H9 (cell line): ENCODE data around the gene SPATA31E1. TPM values are rescaled to one million over a fixed set of nuclear protein-coding genes. Genes with fewer than 3 reads are reported as not detected.
"Not testable (repeated sequence)": the region's sequence is repeated elsewhere in the genome, so short reads cannot be mapped to it uniquely, and the experiment has no call there.

Experiments
- DNase-seq: peaks from one replicate; pipeline ENCODE4 v3.0.0-alpha.2; 2017
- H2AFZ ChIP-seq: one replicate; pipeline ENCODE4 v1.6.1; 2013; ENCODE audit warnings: mild to moderate bottlenecking, low read length, control low read depth, moderate library complexity
- H2AK5ac ChIP-seq: 2 replicates; pipeline ENCODE4 v1.6.1; 2013; ENCODE audit warnings: low read length, control low read depth, mixed read lengths; ENCODE audit not compliant: insufficient read length
- H2BK120ac ChIP-seq: one replicate; pipeline ENCODE4 v1.6.1; 2013; ENCODE audit warnings: low read depth, mild to moderate bottlenecking, low read length, control low read depth, inconsistent platforms; ENCODE audit not compliant: poor library complexity, severe bottlenecking
- H2BK12ac ChIP-seq: 2 replicates; pipeline ENCODE4 v1.6.1; 2013; ENCODE audit warnings: low read length, control low read depth, mixed read lengths, low read depth; ENCODE audit not compliant: insufficient read length
- H2BK15ac ChIP-seq: 2 replicates; pipeline ENCODE4 v1.6.1; 2013; ENCODE audit warnings: low read depth, low read length, control low read depth
- H2BK20ac ChIP-seq: one replicate; pipeline ENCODE4 v1.6.1; 2013; ENCODE audit warnings: low read depth, mild to moderate bottlenecking, low read length, control low read depth, inconsistent platforms; ENCODE audit not compliant: poor library complexity, severe bottlenecking
- H2BK5ac ChIP-seq: 2 replicates; pipeline ENCODE4 v1.6.1; 2013; ENCODE audit warnings: low read length, control low read depth, mixed read lengths; ENCODE audit not compliant: insufficient read length
- H3K14ac ChIP-seq: 2 replicates; pipeline ENCODE4 v1.6.1; 2013; ENCODE audit warnings: low read length, control low read depth; ENCODE audit not compliant: insufficient read depth
- H3K18ac ChIP-seq: 2 replicates; pipeline ENCODE4 v1.6.1; 2013; ENCODE audit warnings: low read depth, mild to moderate bottlenecking, mixed read lengths, low read length, control low read depth; ENCODE audit not compliant: insufficient read length
- H3K23ac ChIP-seq: 2 replicates; pipeline ENCODE4 v1.6.1; 2013; ENCODE audit warnings: low read length, control low read depth, mixed read lengths, low read depth; ENCODE audit not compliant: insufficient read length
- H3K23me2 ChIP-seq: 2 replicates; pipeline ENCODE4 v1.6.1; 2013; ENCODE audit warnings: low read depth, mild to moderate bottlenecking, mixed read lengths, low read length, control low read depth; ENCODE audit not compliant: insufficient read length, poor library complexity, severe bottlenecking
- H3K27ac ChIP-seq: 2 replicates; pipeline ENCODE4 v1.5.1; 2013; ENCODE audit warnings: low read length, control low read depth, mixed read lengths, low read depth; ENCODE audit not compliant: insufficient read length
- H3K27me3 ChIP-seq: 2 replicates; pipeline ENCODE4 v1.6.1; 2013; ENCODE audit warnings: low read length, control low read depth, inconsistent platforms; ENCODE audit not compliant: insufficient read depth
- H3K4ac ChIP-seq: 2 replicates; pipeline ENCODE4 v1.6.1; 2013; ENCODE audit warnings: low read depth, mild to moderate bottlenecking, control low read depth, inconsistent platforms, low read length, moderate library complexity
- H3K4me1 ChIP-seq: 2 replicates; pipeline ENCODE4 v1.6.1; 2013; ENCODE audit warnings: low read length, control low read depth, inconsistent platforms; ENCODE audit not compliant: insufficient read depth
- H3K4me2 ChIP-seq: 2 replicates; pipeline ENCODE4 v1.6.1; 2013; ENCODE audit warnings: low read length, control low read depth, mixed read lengths; ENCODE audit not compliant: insufficient read length, insufficient read depth
- H3K56ac ChIP-seq: 2 replicates; pipeline ENCODE4 v1.6.1; 2013; ENCODE audit warnings: low read depth, mild to moderate bottlenecking, mixed read lengths, low read length, control low read depth; ENCODE audit not compliant: insufficient read length
- H3K79me1 ChIP-seq: 2 replicates; pipeline ENCODE4 v1.6.1; 2013; ENCODE audit warnings: low read depth, mild to moderate bottlenecking, moderate library complexity, low read length, control low read depth, inconsistent platforms; ENCODE audit not compliant: insufficient read depth, poor library complexity, severe bottlenecking
- H3K79me2 ChIP-seq: 2 replicates; pipeline ENCODE4 v1.6.1; 2013; ENCODE audit warnings: low read length, control low read depth, inconsistent platforms; ENCODE audit not compliant: insufficient read depth
- H3K9ac ChIP-seq: 2 replicates; pipeline ENCODE4 v1.6.1; 2013; ENCODE audit warnings: low read length, control low read depth, mixed read lengths; ENCODE audit not compliant: insufficient read length; ENCODE audit errors: extremely low read depth
- H3K9me3 ChIP-seq: one replicate; pipeline ENCODE4 v1.6.1; 2013; ENCODE audit warnings: low read depth, low read length, inconsistent platforms; ENCODE audit not compliant: control insufficient read depth
- H3T11ph ChIP-seq: one replicate; pipeline ENCODE4 v1.6.1; 2013; ENCODE audit warnings: mild to moderate bottlenecking, low read length, control low read depth, inconsistent platforms
- H4K20me1 ChIP-seq: one replicate; pipeline ENCODE4 v1.6.1; 2013; ENCODE audit not compliant: control insufficient read depth, insufficient read length, insufficient read depth
- H4K5ac ChIP-seq: 2 replicates; pipeline ENCODE4 v1.6.1; 2013; ENCODE audit warnings: low read depth, mild to moderate bottlenecking, mixed read lengths, low read length, control low read depth; ENCODE audit not compliant: insufficient read length
- H4K8ac ChIP-seq: replicated peaks from 2 replicates; pipeline ENCODE4 v1.6.1; 2013; ENCODE audit warnings: low read length, control low read depth, mixed read lengths, low read depth; ENCODE audit not compliant: insufficient read length
- H4K91ac ChIP-seq: 2 replicates; pipeline ENCODE4 v1.6.1; 2013; ENCODE audit warnings: low read depth, mild to moderate bottlenecking, moderate library complexity, mixed read lengths, low read length, control low read depth; ENCODE audit not compliant: insufficient read length
- H3K27ac Mint-ChIP-seq, 3 experiments: 2 replicates in 2 of 3; 3 replicates in 1 of 3; pipeline ENCODE4 v1.8.0; 2020 to 2021; ENCODE audit warnings: mixed read lengths in 3 of 3, mild to moderate bottlenecking in 1 of 3, moderate library complexity in 1 of 3
- H3K27me3 Mint-ChIP-seq: 2 replicates; pipeline ENCODE4 v1.8.0; 2021; ENCODE audit warnings: low read depth, mild to moderate bottlenecking, moderate library complexity, mixed read lengths
- H3K36me3 Mint-ChIP-seq, 3 experiments: 2 replicates in 2 of 3; 3 replicates in 1 of 3; pipeline ENCODE4 v1.8.0; 2020 to 2021; ENCODE audit warnings: low read depth in 3 of 3, mixed read lengths in 3 of 3; ENCODE audit not compliant: insufficient read depth in 1 of 3
- H3K4me1 Mint-ChIP-seq, 2 experiments: 2 replicates each; pipeline ENCODE4 v1.8.0; 2020; ENCODE audit warnings: mixed read lengths in 2 of 2
- H3K4me3 Mint-ChIP-seq, 2 experiments: 2 replicates in 1 of 2; 3 replicates in 1 of 2; pipeline ENCODE4 v1.8.0; 2020 to 2021; ENCODE audit warnings: mild to moderate bottlenecking in 2 of 2, mixed read lengths in 2 of 2, moderate library complexity in 1 of 2
- H3K9me3 Mint-ChIP-seq, 2 experiments: 2 replicates in 1 of 2; 3 replicates in 1 of 2; pipeline ENCODE4 v1.8.0; 2020; ENCODE audit warnings: mild to moderate bottlenecking in 2 of 2, mixed read lengths in 2 of 2, moderate library complexity in 1 of 2
- WGBS: extraction: QIAGEN DNeasy Blood & Tissue Kit; methylation state at CpG from one replicate; pipeline ENCODE4 v1.1.7; 2013; ENCODE audit warnings: missing lambda C conversion rate, low lambda C conversion rate, mixed read lengths; ENCODE audit not compliant: insufficient read length; ENCODE audit errors: extremely low coverage; 5-methylcytosine and 5-hydroxymethylcytosine counted together
- total RNA-seq: library from RNA; stranded (reverse); gene quantifications from 2 replicates; pipeline ENCODE4 v1.2.1, GENCODE V29; 2021
- TF ChIP-seq, protein P1 (sequence below): fragments of 200-600 bp; sonication (generic); conservative IDR thresholded peaks from 3 replicates; pipeline ENCODE4 v1.8.0; 2021; ENCODE audit warnings: antibody characterized with exemption, mild to moderate bottlenecking

Gene SPATA31E1
- total RNA-seq, 1 experiment from 2014 or later = 0.09 TPM

DNA sequence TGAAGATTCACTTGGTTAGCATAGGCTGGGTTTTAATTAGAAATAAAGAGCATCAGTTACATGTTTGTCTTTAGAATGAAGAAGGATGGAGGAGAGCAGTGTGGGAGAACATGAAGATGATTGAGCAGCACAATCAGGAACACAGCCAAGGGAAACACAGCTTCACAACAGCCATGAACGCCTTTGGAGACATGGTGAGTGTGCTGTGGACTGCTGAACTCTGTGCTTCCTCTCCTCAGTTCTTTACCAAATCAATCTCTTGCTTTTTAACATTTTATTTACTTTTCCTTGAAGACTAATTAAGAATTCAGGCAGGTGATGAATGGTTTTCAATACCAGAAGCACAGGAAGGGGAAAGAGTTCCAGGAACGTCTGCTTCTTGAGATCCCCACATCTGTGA is 38.2 kb upstream of the SPATA31E1 start:
- Histone ChIP-seq H3K18ac (no peak overlapping the region), H2AK5ac (no peak overlapping the region), H2BK5ac (no peak overlapping the region), H3K14ac (no peak overlapping the region), H2BK12ac (no peak overlapping the region), H2BK120ac (no peak overlapping the region), H4K8ac (no peak overlapping the region), H2AFZ (no peak overlapping the region), H3K79me2 (no peaks in the 10 kb centered on the region), H3K56ac (no peak overlapping the region), H3K79me1 (no peaks in the 10 kb centered on the region), H3T11ph (no peak overlapping the region), H2BK20ac (no peak overlapping the region), H3K9me3 (no peaks in the 10 kb centered on the region), H3K27me3 (no peaks in the 10 kb centered on the region), H3K4me1 (no peaks in the 10 kb centered on the region), H3K27ac (no peak overlapping the region), H4K20me1 (no peaks in the 10 kb centered on the region), H4K5ac (no peak overlapping the region), H2BK15ac (no peak overlapping the region), H4K91ac (no peak overlapping the region), H3K23me2 (no peaks in the 10 kb centered on the region), H3K9ac (no peak overlapping the region), H3K23ac (no peak overlapping the region), H3K4ac (no peak overlapping the region), H3K4me2 (no peak overlapping the region)
- Mint-ChIP-seq H3K9me3 (peaks cover 4 to 10% of the 10 kb centered on the region in 2 experiments; a peak in 4 of 5 replicates), H3K27me3 (peaks cover 4% of the 10 kb centered on the region), H3K36me3 (0 out of 7 replicates have a peak, but pooled peaks cover 0 to 6% (median 0%) of the 10 kb centered on the region in 3 experiments), H3K27ac (no peak overlapping the region), H3K4me1 (peaks cover 2 to 5% of the 10 kb centered on the region in 2 experiments; a peak in 2 of 4 replicates), H3K4me3 (no peak overlapping the region)
- TF ChIP-seq, protein P1, sequence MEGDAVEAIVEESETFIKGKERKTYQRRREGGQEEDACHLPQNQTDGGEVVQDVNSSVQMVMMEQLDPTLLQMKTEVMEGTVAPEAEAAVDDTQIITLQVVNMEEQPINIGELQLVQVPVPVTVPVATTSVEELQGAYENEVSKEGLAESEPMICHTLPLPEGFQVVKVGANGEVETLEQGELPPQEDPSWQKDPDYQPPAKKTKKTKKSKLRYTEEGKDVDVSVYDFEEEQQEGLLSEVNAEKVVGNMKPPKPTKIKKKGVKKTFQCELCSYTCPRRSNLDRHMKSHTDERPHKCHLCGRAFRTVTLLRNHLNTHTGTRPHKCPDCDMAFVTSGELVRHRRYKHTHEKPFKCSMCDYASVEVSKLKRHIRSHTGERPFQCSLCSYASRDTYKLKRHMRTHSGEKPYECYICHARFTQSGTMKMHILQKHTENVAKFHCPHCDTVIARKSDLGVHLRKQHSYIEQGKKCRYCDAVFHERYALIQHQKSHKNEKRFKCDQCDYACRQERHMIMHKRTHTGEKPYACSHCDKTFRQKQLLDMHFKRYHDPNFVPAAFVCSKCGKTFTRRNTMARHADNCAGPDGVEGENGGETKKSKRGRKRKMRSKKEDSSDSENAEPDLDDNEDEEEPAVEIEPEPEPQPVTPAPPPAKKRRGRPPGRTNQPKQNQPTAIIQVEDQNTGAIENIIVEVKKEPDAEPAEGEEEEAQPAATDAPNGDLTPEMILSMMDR = no peak
- no peak for DNase-seq
- no CpG with 5 or more reads among the region's 2 CpGs for WGBS

DNA sequence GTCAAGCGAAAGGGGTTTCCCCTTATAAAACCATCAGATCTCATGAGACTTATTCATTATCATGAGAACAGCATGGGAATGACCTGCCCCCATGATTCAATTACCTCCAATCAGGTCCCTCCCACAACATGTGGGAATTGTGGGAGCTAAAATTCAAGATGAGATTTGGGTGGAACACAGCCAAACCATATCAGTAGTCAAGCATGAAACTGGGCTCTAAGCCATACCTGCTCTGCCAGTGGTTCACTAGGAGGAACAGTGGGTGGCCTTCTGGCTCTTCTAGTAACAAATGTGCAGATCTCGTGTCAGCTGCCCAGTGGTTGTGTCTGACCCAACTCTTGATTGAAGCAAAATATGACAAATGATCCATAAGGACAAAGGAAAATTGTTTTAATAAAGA is 34.9 kb upstream of the SPATA31E1 start:
- not testable (repeated sequence) for H2BK20ac ChIP-seq, DNase-seq, H3T11ph ChIP-seq, H3K9me3 Mint-ChIP-seq, H3K27me3 ChIP-seq, H3K4ac ChIP-seq, H4K20me1 ChIP-seq, H3K9ac ChIP-seq, H2AFZ ChIP-seq, H2BK120ac ChIP-seq, H3K27me3 Mint-ChIP-seq, H3K36me3 Mint-ChIP-seq, H4K5ac ChIP-seq, H3K23me2 ChIP-seq, H3K14ac ChIP-seq, H3K18ac ChIP-seq, H2BK5ac ChIP-seq, H3K79me2 ChIP-seq, H3K56ac ChIP-seq, H2AK5ac ChIP-seq, H3K27ac ChIP-seq, H3K4me1 ChIP-seq, H3K4me1 Mint-ChIP-seq, H2BK12ac ChIP-seq, H3K4me2 ChIP-seq, H3K9me3 ChIP-seq, H4K8ac ChIP-seq, H3K27ac Mint-ChIP-seq, H3K79me1 ChIP-seq, H3K4me3 Mint-ChIP-seq, H2BK15ac ChIP-seq, H4K91ac ChIP-seq, H3K23ac ChIP-seq
- WGBS = no CpG with 5 or more reads among the region's 2 CpGs
